ENCODE results near the gene SARDH.

SARDH gene

DNA sequence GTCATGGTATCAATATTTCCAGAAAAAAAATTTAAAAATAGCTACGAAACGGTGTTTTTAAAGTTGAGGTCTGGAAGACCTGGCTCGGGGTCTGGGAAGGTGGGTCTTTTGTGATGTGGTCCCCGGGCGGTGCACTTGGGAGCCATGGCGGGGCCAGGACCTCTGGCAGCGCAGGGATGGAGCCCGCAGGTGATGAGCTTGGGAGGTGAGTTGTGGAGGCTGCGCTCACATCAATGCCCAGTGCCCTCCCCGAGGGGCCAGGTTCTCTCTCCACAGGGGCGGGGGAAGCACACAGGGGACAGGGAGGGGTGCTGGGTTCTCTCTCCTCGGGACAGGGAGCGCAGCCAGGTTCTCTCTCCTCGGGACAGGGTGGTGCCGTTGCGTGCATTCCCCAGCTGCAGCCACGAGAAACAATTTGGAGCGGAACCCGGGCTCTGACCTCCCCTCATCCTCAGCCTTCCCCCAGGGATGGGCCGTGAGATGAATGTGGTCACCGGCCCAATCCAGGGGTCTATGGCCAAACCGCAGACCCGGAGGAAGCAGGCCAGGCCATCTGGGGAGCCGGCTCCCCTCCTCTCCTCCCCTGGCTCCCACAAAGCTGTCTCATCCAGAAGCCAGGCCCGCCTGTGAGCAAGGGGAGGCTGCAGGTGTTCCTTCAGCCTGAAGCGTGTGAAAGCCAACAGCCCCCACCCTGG lies 76.2 kb downstream of the SARDH start:
- no peak for DNase-seq

DNA sequence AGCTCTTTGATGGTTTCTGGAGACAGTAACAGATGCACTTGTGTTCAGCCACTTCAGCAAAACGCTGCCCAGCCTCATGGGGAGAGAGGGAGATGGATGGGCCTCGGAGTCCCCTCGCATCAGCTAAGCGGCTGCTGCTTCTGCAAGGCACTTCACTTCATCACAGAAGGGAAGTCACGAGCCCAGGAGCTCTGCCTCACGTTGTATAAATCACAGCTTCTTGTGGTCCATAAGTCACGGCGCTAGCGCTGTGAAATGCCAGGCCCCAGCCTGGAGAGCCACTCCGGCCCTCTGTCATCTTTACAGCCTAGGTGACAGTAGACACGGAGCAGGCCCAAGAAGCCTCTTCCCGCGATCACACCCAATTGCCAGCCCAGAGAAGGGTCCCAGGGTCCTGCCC lies 78.6 kb downstream of the SARDH start:
- no peak for DNase-seq

DNA sequence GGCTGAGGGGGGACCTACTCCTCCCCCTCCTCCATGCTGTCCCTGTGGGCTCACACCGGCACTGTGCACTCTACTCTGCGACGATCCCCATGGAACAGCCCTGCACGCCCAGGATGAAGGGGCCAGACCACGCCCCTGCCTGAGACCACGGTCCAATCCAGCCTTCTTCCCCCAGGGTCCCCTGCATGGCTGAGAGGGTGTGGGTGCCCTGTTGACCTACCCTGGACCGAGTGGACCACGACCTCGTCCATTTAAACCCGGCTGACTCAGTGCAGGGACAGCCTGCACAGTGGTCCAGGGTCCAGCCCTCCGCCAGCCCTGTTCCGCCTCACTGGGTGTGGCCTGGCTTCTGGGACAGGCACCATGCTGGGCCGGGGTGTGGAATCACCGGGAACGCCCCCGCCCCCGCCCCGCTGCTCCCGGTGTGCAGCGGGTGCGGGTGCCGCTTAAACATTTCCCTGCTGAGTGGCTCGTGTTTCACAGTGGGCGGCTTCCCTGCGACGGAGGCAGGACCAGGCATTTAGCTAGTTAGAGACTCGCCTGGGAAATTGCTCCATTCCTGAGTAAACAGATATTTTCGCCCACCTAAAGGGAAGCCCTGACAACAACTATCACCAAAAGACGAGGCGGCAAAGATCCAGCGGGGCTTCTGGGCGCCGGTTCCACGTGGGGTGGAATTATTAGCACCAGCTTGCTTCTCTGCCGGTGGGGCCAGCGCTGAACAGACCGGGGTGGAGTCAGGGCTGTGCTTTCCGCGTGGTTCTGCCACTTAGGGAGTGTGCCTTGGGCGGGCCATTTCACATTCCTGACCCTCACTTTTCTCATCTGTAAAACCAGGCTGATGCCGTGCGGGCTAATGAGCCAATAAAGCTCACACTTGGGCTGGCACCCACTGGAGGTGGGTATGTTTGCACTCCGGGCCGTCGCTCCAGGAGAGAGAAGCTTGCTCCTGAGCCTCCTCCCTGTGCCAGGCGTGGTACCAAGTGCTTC lies 79.4 kb downstream of the SARDH start:
- DNase-seq = no peak

DNA sequence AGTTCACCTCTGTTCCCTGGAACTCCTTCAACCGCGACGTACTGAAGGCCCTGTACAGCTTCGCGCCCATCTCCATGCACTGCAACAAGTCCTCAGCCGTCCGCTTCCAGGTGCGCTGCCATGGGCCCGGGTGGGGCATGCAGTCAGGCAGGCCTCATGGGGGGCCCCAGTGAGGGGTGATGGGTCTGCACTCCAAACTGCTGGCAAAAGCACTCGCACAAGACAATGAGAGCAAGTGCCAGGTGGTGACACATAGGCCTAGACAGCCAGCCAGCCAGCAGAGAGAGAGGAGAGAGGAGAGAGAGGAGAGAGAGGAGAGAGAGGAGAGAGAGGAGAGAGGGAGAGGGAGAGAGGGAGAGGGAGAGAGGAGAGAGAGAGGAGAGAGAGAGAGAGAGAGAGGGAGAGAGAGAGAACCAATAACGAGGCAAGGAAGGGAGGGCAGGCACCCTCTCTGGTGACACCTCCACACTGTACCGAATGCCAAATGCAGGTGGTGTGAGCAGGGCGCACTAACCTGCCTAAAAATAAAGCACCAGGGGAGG lies 81.0 kb downstream of the SARDH start:
- DNase-seq = peak; percentile 84

- peak; percentile 84 for DNase-seq
Measured at GRCh38 chr9:133656211-133657119, 81.7 kb downstream of the SARDH start.

- no peak for DNase-seq
Measured at GRCh38 chr9:133655701-133656100, 82.5 kb downstream of the SARDH start.

DNA sequence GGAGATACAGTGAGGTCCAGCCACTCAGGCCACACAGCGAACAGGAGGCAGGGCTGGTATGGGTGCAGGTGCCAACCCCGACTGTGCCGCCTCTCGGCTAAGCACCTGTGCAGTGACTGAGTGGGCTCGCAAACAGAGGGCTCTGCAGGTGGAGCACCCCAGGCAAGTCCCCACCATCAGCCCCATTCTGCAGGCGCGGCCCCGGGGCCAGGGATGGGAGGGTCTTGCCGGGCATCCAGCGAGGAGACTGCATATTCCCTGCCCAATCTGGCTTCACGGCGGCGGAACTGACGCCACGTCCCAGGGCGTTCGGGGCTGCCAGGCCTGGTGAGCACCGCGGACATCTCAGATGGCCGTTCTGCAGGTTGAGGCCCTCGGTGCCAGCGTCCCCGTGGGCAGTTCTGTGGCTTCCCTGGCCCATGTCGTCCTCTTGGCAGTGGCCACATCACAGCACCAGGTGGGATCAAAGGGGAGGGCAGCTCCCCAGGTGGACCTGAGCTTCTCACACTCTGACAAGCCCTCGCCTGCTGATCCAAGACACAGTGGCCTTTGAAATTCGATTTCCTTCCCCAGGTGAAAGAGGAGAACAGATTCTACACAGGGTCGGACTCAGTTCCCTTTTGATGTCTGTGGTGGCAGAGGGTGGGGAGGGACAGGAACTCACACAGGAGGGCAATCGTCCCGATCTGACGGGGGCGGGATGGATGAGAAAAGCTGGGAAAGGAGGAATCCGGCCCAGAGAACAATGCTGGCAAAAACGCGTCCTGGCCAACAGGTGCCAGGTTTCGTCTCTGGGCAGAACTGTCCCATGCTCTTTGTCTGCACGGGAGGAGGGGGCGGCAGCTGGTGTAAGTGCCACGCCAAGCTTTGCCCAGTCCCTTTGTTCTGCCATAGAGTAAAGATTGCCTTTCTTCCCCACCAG lies 83.2 kb downstream of the SARDH start:
- DNase-seq = no peak

DNA sequence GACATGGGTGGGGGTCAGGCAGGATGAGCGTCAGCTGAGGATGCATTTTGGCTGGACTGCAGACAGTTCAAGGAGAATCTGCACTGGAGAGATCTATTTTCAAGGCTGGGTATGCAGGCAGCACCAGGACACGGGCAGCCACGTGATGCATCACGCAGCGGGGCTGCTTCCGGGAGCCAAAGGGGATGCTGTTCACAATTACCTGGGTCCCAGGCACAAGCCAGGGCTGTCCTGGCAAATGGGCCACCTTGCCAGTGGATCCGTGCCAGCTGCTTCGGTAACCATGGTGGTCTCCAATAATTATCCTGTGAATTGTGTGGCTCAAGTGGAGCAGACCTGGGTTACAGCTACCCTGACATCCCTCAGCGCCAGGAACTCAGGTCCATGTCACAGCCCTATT lies 84.5 kb downstream of the SARDH start:
- no peak for DNase-seq

GRCh38 chr9:133650026-133650425 lies 88.1 kb downstream of the SARDH start:
- DNase-seq = no peak

DNA sequence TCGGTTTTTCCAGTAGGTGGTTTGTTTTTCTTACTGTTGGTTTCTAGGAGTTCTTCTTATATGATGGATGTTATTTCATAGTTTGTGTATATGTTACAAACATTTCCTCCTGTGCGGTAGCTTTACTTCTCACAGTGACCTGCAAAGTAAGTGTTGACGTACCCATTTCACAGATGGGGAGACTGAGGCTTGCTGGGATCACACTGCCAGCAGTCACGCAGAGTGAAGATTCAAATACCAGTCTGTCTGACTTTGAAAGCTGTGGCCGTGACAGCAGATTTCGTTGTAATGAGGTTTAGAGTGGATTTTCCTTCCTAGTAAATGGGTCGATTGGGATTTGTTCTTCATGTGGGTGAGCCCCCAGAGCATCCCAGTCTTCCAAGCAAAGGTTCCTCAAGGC lies 89.0 kb downstream of the SARDH start:
- no peak for DNase-seq

- no peak for DNase-seq
Measured at GRCh38 chr9:133647765-133648469, 90.2 kb downstream of the SARDH start.

DNA sequence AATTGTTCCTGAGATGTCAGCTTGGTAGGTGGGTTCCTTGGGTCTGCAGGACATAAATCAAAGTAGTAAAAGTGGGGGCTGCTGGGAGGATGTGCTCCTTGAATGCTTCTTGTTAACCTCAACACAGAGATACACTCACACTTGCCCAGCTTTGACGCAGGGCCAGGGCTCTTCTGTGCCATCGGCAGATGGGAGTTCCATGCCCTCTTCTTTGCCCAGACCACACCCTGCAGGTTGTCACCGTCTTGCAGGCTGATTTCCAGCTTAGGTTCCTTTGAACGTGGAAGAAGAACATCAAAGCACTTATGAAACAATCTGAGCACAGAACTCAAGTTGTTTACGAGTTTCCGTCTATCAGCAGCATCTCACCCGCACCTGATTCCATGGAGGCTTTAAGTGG lies 91.0 kb downstream of the SARDH start:
- peak; percentile 59 for DNase-seq

DNA sequence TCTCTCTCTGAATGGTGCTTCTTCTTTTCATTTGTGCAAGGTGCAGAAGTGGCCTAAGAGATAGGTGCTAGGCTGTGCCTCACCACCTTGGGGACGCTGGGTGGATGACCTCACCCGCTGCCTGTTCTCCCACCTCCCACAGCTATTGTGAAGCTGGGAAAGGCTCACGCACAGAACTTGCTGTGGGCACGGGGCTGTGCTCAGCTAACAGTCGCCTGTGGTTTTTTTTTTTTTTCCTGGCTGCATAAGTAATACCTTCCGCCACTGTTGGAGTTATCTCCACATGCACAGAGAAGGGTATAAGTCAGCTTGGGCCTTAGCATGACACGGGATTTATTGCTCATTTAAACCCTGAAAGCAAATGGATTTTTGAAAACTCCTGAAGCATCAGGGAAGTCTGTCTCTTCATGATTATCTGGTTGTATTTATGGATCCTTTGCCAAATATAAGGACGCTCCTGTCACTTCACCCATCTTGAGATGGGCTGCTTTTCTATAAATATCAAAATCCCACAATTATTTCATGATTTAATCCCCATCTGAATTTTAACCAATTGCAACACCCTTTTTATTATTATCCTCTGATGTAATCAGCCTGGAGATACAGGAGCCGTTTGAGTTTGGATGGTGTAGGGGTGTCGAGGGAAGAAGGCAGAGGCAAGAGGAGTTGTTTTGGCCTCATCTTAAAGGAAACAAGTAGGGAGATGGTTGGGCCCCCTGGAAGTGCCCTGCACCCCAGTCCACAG lies 93.0 kb downstream of the SARDH start:
- DNase-seq = no peak

- DNase-seq = no peak
Measured at GRCh38 chr9:133643978-133644760, 94.0 kb downstream of the SARDH start.

DNA sequence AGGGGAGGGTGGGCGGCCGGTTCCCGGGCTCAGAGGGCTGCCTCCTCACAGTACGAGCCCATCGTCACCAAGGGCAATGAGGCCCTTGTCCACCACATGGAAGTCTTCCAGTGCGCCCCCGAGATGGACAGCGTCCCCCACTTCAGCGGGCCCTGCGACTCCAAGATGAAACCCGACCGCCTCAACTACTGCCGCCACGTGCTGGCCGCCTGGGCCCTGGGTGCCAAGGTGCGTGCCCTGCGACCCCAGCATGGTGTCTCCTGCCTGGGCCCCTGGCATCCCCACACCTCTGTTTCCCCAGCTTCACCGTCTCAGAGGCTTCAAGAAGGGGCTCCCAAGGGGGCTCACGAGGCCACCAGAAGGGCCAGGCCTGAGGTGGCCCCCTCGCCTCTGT lies 94.8 kb downstream of the SARDH start:
- DNase-seq = no peak

DNA sequence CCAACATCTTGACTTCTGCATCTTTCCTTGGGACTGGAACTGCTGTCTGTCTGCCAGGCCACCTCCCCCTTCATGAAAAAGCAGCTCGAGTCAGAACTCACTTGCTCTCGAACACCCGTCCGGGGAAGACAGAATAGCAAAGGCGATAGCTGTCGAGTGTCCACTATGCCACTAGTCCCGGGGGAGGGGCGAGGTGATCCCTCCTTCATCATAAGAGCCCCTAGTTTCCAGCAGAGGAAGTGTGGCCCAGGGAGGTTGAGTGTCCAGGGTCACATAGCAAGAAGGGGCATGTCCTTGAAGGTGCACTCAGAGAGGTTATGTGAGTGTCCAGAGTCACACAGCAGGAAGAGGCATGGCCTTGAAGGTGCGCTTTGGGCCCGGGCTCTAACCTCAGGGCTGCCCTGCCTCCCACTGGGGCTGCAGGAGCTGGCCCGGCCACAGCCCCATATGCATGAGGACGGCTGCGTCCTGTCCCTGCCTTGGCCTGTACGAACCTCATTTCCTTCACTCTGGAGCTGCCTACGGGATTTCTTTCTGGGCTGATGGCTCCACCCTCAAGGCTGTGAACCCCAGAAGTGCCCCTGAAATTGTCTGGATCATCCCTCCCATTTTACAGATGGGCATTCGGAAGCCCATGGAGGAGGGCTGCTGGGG lies 95.3 kb downstream of the SARDH start:
- DNase-seq = no peak

GRCh38 chr9:133641861-133642595 lies 96.1 kb downstream of the SARDH start:
- no peak for DNase-seq

DNA sequence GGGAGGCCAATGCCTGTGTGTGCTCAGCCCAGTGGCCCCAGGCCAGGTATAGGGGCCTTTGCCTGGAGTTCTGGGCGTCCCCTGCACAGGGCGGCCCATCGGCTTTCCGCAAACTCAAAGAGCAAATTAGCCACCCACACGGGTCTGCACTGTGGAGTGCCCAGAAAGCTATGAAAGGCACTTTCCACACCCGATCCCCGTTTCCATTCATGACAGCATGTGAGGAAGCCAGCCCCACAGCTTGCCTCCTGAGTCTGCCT lies 96.8 kb downstream of the SARDH start:
- DNase-seq = no peak

Measured in DMS79 (cell line).